HEK293T (cell line): Measurements from ENCODE around the gene MFSD8.

Source experiments
- CTCF ChIA-PET: fragments of 350-600 bp; formaldehyde crosslinking; extraction: SDS; loops from one replicate; lab custom pipeline; 2021; ENCODE audit warnings: antibody characterized with exemption, inconsistent platforms; lab: Yijun Ruan, JAX
- POLR2A ChIA-PET: fragments of 350-600 bp; formaldehyde crosslinking; extraction: SDS; loops from one replicate; lab custom pipeline; 2020; ENCODE audit warnings: antibody characterized with exemption, inconsistent platforms; lab: Yijun Ruan, JAX
- DNase-seq: peaks from one replicate; pipeline ENCODE4 v3.0.0; 2012; ENCODE audit warnings: mixed read lengths; ENCODE audit errors: extremely low spot score
- FOXK2 ChIP-seq: fragments of 450-650 bp; IDR thresholded peaks from 2 replicates; pipeline ENCODE4 v1.6.1; 2016; ENCODE audit warnings: mild to moderate bottlenecking
- SP1 ChIP-seq: fragments of 450-650 bp; IDR thresholded peaks from 2 replicates; pipeline ENCODE4 v1.6.1; 2017
- ZNF384 ChIP-seq: fragments of 450-650 bp; IDR thresholded peaks from 2 replicates; pipeline ENCODE4 v1.6.1; 2016

Gene MFSD8

DNA sequence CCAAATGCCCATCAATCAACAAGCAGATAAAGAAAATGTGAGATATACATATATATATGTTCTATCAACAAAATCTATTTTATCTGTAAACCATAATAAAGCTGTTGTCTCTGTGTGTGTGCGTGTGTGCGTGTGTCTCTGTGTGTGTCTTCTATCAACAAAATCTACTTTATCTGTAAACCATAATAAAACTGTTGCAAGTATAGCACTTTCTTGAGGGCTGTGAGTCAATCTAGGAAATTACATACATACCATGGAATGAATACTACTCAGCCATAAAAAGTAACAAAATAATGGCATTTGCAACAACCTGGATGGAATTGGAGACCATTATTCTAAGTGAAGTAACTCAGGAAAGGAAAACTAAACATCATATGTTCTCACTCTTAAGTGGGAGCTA lies 96.8 kb downstream of the MFSD8 start:
- ChIA-PET POLR2A (interaction anchor here (1.9 kb wide), 1 partner anchor 13 kb away, joined by 7 read pairs; the partner anchor contains the start of gene PLK4), CTCF (no interaction called here)
- TF ChIP-seq SP1 (no peak), ZNF384 (no peak), FOXK2 (no peak)
- no peak for DNase-seq
